Measurements from ENCODE around the gene ALDH16A1.

The ALDH16A1 gene

GRCh38 chr19:49409441-49410029 lies 43.5 kb upstream of the ALDH16A1 start:
- TF ChIP-seq CTCF (IDR thresholded peaks at IDR 0.05; ENCODE audit: control extremely low read depth, extremely low read depth, low read depth, missing control alignments) = no peak
- DNase-seq (ENCODE audit: extremely low spot score) = no peak
- ChIA-PET CTCF (interaction anchor here (0.7 to 4.5 kb wide), 13 partner anchors 10 to 412 kb away, joined by 3 to 26 read pairs (median 4); partner anchors contain the start of gene GFY), POLR2A (interaction anchor here (0.6 kb wide), 2 partner anchors 21 to 35 kb away, joined by 3 read pairs; partner anchors contain the start of gene KASH5)

- POLR2A ChIA-PET = interaction anchor here (0.6 kb wide), 2 partner anchors 13 to 457 kb away, joined by 3 read pairs; no protein-coding TSS in a partner anchor
Measured at GRCh38 chr19:49411681-49412326, 41.2 kb upstream of the ALDH16A1 start.

GRCh38 chr19:49413348-49413747 lies 39.7 kb upstream of the ALDH16A1 start:
- no peak for DNase-seq (ENCODE audit: extremely low spot score)
- ChIA-PET CTCF (interaction anchor here (1.0 to 2.0 kb wide), 3 partner anchors 17 to 112 kb away, joined by 3 to 14 read pairs (median 3); no protein-coding TSS in a partner anchor), POLR2A (no interaction called here)
- no peak for TF ChIP-seq CTCF (IDR thresholded peaks at IDR 0.05; ENCODE audit: control extremely low read depth, extremely low read depth, low read depth, missing control alignments)

More at GRCh38 chr19:49411681-49412326, 41.2 kb upstream of the ALDH16A1 start:
- CTCF ChIA-PET = interaction anchor here (1.0 to 2.5 kb wide), 3 partner anchors 21 to 111 kb away, joined by 3 to 13 read pairs (median 3); no protein-coding TSS in a partner anchor
- no peak for DNase-seq (ENCODE audit: extremely low spot score)
- TF ChIP-seq CTCF (IDR thresholded peaks at IDR 0.05; ENCODE audit: control extremely low read depth, extremely low read depth, low read depth, missing control alignments) = no peak

- POLR2A ChIA-PET = no interaction called here
- CTCF ChIA-PET = interaction anchor here (1.2 to 2.0 kb wide), 2 partner anchors 23 to 28 kb away, joined by 3 to 14 read pairs; no protein-coding TSS in a partner anchor
- no peak for DNase-seq (ENCODE audit: extremely low spot score)
- no peak for TF ChIP-seq CTCF (IDR thresholded peaks at IDR 0.05; ENCODE audit: control extremely low read depth, extremely low read depth, low read depth, missing control alignments)
Measured at GRCh38 chr19:49414256-49414655, 38.8 kb upstream of the ALDH16A1 start.

- POLR2A ChIA-PET = no interaction called here
- no peak for TF ChIP-seq CTCF (IDR thresholded peaks at IDR 0.05; ENCODE audit: control extremely low read depth, extremely low read depth, low read depth, missing control alignments)
- peak; percentile 79 for DNase-seq (ENCODE audit: extremely low spot score)
Measured at GRCh38 chr19:49415102-49415809, 37.8 kb upstream of the ALDH16A1 start.

GRCh38 chr19:49415810-49416200 lies 37.2 kb upstream of the ALDH16A1 start:
- no peak for DNase-seq (ENCODE audit: extremely low spot score)
- no peak for TF ChIP-seq CTCF (IDR thresholded peaks at IDR 0.05; ENCODE audit: control extremely low read depth, extremely low read depth, low read depth, missing control alignments)

More at GRCh38 chr19:49415102-49415809, 37.8 kb upstream of the ALDH16A1 start:
- CTCF ChIA-PET = interaction anchor here (0.9 to 2.0 kb wide), 5 partner anchors 22 to 114 kb away, joined by 3 to 14 read pairs (median 3); no protein-coding TSS in a partner anchor

More at GRCh38 chr19:49415810-49416200, 37.2 kb upstream of the ALDH16A1 start:
- ChIA-PET CTCF (interaction anchor here (0.9 to 1.2 kb wide), 5 partner anchors 12 to 115 kb away, joined by 3 to 4 read pairs (median 3); no protein-coding TSS in a partner anchor), POLR2A (no interaction called here)
